GM19395 (cell line): ENCODE data around the gene ACTL6B.
"Not testable (repeated sequence)": the region's sequence is repeated elsewhere in the genome, so short reads cannot be mapped to it uniquely, and the experiment has no call there.

Experiments
- ATAC-seq: cut with Tn5 transposase; IDR thresholded peaks from one replicate; pipeline ENCODE4 v1.9.1; 2021; ENCODE audit warnings: mild to moderate bottlenecking, moderate library complexity; ENCODE audit not compliant: unreplicated experiment

ACTL6B gene

GRCh38 chr7:100671353-100672327 lies 15.4 kb upstream of the ACTL6B start:
- ATAC-seq, result no peak

GRCh38 chr7:100670074-100670473 lies 13.8 kb upstream of the ACTL6B start:
- no peak for ATAC-seq

GRCh38 chr7:100669106-100669505 lies 12.9 kb upstream of the ACTL6B start:
- not testable (repeated sequence) for ATAC-seq

GRCh38 chr7:100668069-100668449 lies 11.8 kb upstream of the ACTL6B start:
- no peak for ATAC-seq

GRCh38 chr7:100667331-100668068 lies 11.3 kb upstream of the ACTL6B start:
- ATAC-seq, result no peak

GRCh38 chr7:100665168-100665726 lies 9.0 kb upstream of the ACTL6B start:
- no peak for ATAC-seq

- ATAC-seq, result not testable (repeated sequence)
Observed at GRCh38 chr7:100662194-100662776, 6.0 kb upstream of the ACTL6B start.

GRCh38 chr7:100654908-100655831 lies 1.1 kb downstream of the ACTL6B start:
- ATAC-seq, result no peak

GRCh38 chr7:100649826-100650565 lies 6.3 kb downstream of the ACTL6B start:
- no peak for ATAC-seq

- ATAC-seq, result no peak
Observed at GRCh38 chr7:100642534-100642907, 13.7 kb downstream of the ACTL6B start.

GRCh38 chr7:100641860-100642533 lies 14.3 kb downstream of the ACTL6B start:
- ATAC-seq, result no peak

GRCh38 chr7:100641463-100641859 lies 14.8 kb downstream of the ACTL6B start, which contains the start of gene TFR2:
Gene TFR2, minus strand, starts transcription at chr7:100641552. Its CDS starts 43 bp downstream, at chr7:100641509.
- ATAC-seq, result no peak

GRCh38 chr7:100640517-100641440 lies 15.5 kb downstream of the ACTL6B start:
- no peak for ATAC-seq

GRCh38 chr7:100639995-100640516 lies 16.2 kb downstream of the ACTL6B start:
- ATAC-seq, result no peak

GRCh38 chr7:100632951-100633717 lies 23.1 kb downstream of the ACTL6B start:
- ATAC-seq, result no peak

GRCh38 chr7:100630066-100630465 lies 26.2 kb downstream of the ACTL6B start:
- ATAC-seq, result no peak
